ENCODE results near the gene MAN2A2. TPM values are rescaled to one million over a fixed set of nuclear protein-coding genes. Genes with fewer than 3 reads are reported as not detected.

MAN2A2 gene
- total RNA-seq, 4 donors from 2014 or later: 76.2 to 188 (median 141) TPM

- Histone ChIP-seq H3K4me1 (peaks cover 7 to 29% (median 21%) of the 10 kb centered on the region in 4 donors), H3K36me3 (peaks cover 0 to 22% (median 0%) of the 10 kb centered on the region in 3 donors), H3K4me3 (no peak overlapping the region), H3K9me3 (no peaks in the 10 kb centered on the region), H3K27me3 (no peaks in the 10 kb centered on the region), H3K27ac (no peak overlapping the region)
- no peak for DNase-seq
- TF ChIP-seq CTCF (IDR thresholded peaks at IDR 0.05): no peak
- TF ChIP-seq POLR2A (IDR thresholded peaks at IDR 0.05): no peak
These were observed 16.0 kb upstream of the MAN2A2 start for GRCh38 chr15:90887037-90887481.

GRCh38 chr15:90889313-90889730 lies 13.8 kb upstream of the MAN2A2 start:
- no peak for TF ChIP-seq POLR2A (IDR thresholded peaks at IDR 0.05)
- TF ChIP-seq CTCF (IDR thresholded peaks at IDR 0.05): no peak
- no peaks in the 10 kb centered on the region for H3K27me3 ChIP-seq
- H3K36me3 ChIP-seq: peaks cover 0 to 43% (median 0%) of the 10 kb centered on the region in 3 donors
- peaks cover 0 to 16% (median 15%) of the 10 kb centered on the region in 4 donors for H3K4me1 ChIP-seq
- peak; percentile 49 to 70 (median 55) for DNase-seq
- no peak overlapping the region for H3K27ac ChIP-seq
- no peak overlapping the region for H3K4me3 ChIP-seq
- no peaks in the 10 kb centered on the region for H3K9me3 ChIP-seq

- H3K4me3 ChIP-seq: no peak overlapping the region
- H3K9me3 ChIP-seq: no peaks in the 10 kb centered on the region
- H3K36me3 ChIP-seq: peaks cover 0 to 48% (median 0%) of the 10 kb centered on the region in 3 donors
- TF ChIP-seq POLR2A (IDR thresholded peaks at IDR 0.05) (no peak), CTCF (IDR thresholded peaks at IDR 0.05) (no peak)
- H3K27ac ChIP-seq: no peak overlapping the region
- no peak for DNase-seq
- peaks cover 0 to 13% (median 9%) of the 10 kb centered on the region in 4 donors for H3K4me1 ChIP-seq
- H3K27me3 ChIP-seq: no peaks in the 10 kb centered on the region
These were observed 13.2 kb upstream of the MAN2A2 start for GRCh38 chr15:90889736-90890456.

- H3K4me1 ChIP-seq: peaks cover 0 to 5% (median under 1%) of the 10 kb centered on the region in 4 donors
- H3K27me3 ChIP-seq: no peaks in the 10 kb centered on the region
- no peaks in the 10 kb centered on the region for H3K9me3 ChIP-seq
- H3K4me3 ChIP-seq: no peak overlapping the region
- TF ChIP-seq CTCF (IDR thresholded peaks at IDR 0.05) (no peak), POLR2A (IDR thresholded peaks at IDR 0.05) (no peak)
- H3K27ac ChIP-seq: no peak overlapping the region
- no peak for DNase-seq
- peaks cover 0 to 57% (median 0%) of the 10 kb centered on the region in 3 donors for H3K36me3 ChIP-seq
These were observed 12.3 kb upstream of the MAN2A2 start for GRCh38 chr15:90890839-90891238.

GRCh38 chr15:90891346-90891949 lies 11.7 kb upstream of the MAN2A2 start:
- H3K36me3 ChIP-seq: peaks cover 0 to 58% (median 0%) of the 10 kb centered on the region in 3 donors
- TF ChIP-seq CTCF (IDR thresholded peaks at IDR 0.05): no peak
- TF ChIP-seq POLR2A (IDR thresholded peaks at IDR 0.05): no peak
- no peak overlapping the region for H3K27ac ChIP-seq
- peaks cover 0 to 4% (median 0%) of the 10 kb centered on the region in 4 donors for H3K4me1 ChIP-seq
- no peaks in the 10 kb centered on the region for H3K27me3 ChIP-seq
- no peak overlapping the region for H3K4me3 ChIP-seq
- no peak for DNase-seq
- no peaks in the 10 kb centered on the region for H3K9me3 ChIP-seq

Measured in Peyer's patch (tissue), 4 donors.